NCI-H1436 treated with DMSO at 0.1 percent for 48 hours (cell line): ENCODE data around the gene CSNK1E.
"Not testable (repeated sequence)": the region's sequence is repeated elsewhere in the genome, so short reads cannot be mapped to it uniquely, and the experiment has no call there.

Experiments
- DNase-seq: peaks from one replicate; lab custom pipeline; 2025; lab: John Stamatoyannopoulos, UW

CSNK1E gene

DNA sequence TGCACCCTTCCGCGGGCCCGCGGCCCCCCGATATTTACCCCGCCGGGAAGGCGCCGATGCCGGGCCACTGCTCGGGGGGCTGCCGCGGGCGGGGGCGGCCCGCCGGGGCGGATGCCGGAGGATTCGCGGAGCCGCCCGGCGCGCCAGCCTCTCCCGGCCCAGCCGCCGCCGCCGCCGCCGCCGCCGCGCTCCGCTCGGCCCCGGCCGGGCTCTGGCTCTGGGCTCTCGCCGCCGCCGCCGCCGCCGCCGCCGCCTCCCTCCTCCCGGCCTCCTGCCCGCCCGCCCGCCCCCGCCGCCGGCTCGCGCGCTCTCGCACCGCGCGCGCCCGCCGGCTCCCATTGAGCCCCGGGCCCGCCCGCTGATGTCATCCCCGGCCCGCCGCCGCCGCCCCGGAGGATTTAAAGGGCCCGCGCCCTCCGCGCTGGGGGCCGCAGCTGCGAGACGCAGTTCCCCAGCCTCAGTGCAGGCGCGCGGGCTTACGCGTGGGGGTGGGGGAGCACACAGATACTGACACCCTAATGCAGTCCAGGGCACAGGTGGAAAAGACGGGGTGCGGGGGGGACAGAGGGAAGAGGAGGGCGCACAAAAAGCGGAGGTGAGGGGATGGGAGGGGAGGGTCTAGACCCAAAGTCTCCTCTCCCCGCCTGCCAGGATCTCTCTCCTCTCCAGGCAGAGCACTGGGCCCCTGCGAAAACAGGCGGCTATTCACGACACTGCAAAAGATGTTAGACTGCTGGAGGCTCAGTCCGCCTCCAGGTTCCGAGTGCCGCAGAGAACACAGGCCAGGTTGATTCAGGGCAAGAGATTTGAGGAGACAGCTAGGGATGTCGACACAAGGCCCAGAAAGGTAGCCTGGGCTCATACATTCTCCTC, at the start of gene CSNK1E:
TSS of gene CSNK1E (minus strand) at position 312 of the 873 bp plus-strand sequence. CDS start 3,276 bp downstream, outside the sequence.
- no peak for DNase-seq

DNA sequence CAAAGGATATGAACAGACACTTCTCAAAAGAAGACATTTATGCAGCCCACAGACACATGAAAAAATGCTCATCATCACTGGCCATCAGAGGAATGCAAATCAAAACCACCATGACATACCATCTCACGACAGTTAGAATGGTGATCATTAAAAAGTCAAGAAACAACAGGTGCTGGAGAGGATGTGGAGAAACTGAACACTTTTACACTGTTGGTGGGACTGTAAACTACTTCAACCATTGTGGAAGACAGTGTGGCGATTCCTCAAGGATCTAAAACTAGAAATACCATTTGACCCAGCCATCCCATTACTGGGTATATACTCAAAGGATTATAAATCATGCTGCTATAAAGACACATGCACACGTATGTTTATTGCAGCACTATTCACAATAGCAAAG, 48.6 kb upstream of the CSNK1E start:
- DNase-seq = not testable (repeated sequence)

DNA sequence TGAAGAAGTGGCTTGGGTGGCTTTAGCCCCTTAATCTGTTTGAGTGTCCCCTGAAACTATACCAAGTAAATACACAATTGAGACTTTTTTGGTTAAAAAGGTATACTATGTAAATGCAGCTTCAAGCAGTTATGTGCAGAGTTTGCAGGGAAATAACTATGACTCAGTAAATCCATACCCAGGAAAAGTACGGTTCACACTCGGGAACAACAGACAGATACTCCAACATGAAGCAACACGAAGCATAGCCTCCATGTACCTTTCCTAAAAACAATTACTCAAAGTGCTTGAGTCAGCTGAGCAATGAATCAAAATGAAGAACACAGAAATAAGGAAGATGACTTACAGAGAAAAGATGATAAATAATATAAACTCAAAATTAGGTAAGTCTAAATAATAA, 47.9 kb upstream of the CSNK1E start:
- DNase-seq = not testable (repeated sequence)

DNA sequence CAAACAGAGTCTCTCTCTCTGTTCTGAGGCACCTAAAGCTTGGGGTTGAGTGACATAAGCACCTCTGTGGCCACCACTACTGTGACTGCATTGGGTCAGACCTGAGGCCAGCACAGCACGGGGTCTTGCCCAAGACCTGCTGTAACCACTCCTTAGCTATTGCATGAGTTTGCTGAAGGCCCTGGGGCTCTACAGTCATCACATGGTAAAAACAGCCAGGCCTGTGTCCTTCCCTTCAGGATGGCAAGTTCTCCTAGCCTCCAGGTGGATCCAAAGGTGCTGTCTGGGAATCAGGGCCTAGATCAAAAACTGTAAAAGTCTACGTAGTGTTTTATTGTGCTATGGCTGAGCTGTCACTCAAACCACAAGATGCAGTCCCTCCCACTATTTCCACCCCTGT, 43.3 kb upstream of the CSNK1E start:
- not testable (repeated sequence) for DNase-seq

DNA sequence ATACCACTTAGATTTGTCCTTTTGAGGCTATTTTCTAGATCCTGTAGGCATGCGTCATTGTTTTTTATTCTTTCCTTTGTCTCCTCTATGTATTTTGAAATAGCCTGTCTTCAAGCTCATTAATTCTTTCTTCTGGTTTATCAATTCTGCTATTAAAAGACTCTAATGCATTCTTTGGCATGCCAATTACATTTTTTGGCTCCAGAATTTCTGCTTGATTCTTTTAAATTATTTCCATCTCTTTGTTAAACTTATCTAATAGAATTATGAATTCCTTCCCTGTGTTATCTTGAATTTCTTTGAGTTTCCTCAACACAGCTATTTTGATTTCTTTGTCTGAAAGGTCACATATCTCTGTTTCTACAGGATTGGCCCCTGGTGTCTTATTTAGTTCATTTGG, 42.6 kb upstream of the CSNK1E start:
- DNase-seq = not testable (repeated sequence)

DNA sequence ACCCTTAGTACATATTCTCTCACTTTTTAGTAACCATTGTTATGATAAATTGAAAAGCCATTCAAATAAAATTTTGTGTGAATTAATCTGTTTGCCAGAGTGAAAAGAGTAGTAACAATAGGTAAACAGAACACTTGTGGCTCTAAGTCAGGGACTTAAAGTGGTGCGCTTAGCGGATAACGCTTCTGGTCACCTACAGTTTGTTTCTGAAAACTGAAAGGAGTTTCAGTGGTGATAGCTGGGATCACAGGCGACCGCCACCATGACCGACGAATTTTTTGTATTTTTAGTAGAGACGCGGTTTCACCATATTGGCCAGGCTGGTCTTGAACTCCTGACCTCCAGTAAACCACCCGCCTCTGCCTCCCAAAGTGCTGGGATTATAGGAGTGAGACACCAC, 40.7 kb upstream of the CSNK1E start:
- DNase-seq = not testable (repeated sequence)

DNA sequence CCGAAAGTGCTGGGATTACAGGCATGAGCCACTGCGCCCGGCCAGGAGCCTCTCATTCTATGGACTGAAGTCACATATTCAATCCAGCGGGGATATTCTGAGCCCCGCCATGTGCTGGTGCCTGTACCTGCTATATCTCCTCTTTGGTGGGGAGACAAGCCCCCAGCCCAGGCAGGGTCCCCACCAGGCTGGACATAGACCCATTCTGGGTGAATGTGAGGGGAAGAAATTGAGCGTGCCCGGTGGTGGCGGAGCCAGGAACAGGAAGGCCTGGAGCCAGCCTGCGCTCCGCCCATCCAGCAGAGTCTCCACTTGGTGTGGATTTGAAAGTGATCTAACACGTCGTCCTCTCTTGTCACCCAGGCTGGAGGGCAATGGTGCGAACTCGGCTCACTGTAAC, 38.0 kb upstream of the CSNK1E start:
- no peak for DNase-seq

DNA sequence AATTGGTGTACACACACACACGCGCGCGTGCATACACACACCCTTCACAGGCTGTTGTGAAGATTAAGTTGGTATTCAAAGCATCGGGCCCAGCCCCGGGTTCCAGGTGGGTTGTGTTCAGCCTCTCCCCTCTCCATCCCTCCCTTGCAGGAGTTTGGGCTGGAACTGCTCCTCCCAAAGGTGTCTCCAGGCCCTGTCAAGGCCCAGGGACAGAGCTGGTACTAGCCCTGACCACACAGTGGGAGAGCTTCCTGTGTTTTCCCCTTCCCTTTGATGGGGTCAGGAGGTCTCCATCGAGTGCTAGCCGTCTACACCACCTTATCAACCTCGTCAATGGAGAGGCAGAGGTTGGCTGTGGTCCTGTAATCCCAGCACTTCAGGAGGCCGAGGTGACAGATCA, 36.5 kb upstream of the CSNK1E start:
- DNase-seq = no peak

DNA sequence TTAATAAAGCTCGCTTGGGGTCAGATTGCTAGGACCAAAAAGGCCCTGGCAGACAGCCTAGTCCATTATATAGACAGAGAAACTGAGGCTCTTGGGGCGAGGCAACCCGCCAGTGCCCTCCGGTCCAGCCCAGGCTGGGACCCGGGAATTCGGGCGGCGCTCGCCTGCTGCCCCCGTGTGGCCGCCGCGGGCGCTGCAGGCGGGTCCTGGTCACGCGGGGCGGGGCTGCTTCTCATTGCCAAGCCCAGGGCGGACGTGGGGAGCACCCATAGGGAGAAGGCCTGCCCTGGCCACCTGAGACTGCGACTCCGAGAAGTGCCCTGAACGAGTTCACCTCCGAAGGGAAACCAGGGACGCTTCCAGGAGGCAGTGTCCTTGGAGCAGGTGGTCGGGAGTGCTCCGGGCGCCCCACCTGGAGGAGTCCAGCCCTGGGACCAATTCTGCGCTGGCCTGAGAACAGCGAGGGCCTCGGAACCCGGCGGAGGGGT, 36.0 kb upstream of the CSNK1E start:
- no peak for DNase-seq

DNA sequence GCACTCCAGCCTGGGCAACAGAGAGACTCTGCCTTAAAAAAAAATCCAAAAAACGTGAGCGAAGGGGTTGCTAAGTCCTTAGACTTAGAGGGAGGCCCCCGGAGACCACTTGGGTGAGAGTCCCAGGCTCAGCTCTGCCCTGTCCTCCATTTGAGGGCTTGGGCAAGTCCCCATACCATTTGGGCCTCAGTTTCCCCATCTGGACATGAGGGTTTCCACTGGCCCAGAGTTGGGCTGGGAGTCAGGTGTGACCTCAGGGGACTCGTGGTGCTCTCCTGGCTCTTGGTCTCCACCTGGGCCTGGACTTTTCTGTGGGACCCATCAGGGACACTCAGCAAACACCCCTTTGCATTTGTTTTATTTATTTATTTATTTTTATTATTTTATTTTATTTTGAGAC, 35.2 kb upstream of the CSNK1E start:
- no peak for DNase-seq

DNA sequence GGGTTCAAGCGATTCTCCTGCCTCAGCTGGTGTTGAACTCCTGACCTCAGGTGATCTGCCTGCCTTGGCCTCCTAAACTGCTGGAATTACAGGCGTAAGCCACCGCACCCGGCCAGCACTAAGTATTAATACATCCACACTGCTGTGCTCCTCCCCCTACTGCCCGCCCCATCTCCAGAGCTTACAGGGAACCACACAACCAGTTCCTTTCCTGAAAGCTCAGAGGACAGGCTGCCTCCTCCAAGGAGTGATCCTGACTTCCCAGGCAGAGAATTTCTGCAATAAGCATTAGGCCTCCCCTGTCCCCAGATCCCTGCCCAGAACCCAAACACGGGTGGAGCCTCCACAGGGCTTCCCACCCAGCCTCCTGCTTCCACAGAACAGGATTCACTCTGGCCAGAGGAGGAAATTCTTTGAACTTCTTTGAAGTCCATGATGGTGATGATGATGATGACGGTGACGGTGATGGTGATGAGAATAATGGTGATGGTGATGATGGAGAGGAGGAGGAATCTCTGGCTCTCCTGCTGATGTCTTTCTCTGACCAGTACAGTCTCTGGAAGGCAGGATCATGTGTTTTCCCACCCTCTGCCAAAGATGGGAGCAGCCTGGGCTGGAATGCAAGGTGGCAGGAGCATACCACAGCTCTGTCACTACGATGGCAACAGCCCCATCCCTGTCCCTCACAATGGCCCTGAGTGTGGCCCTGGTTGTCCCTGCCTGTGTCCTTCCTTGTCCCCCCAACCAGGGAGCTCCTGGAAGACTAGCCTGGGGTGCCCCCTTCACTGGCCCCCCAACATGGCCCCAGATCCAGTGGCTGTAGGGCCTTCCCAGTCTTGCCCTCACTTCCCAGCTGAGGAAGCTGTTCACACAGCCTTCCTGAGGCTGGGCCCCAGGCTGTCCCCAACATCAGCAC, 33.5 kb upstream of the CSNK1E start:
- no peak for DNase-seq

DNA sequence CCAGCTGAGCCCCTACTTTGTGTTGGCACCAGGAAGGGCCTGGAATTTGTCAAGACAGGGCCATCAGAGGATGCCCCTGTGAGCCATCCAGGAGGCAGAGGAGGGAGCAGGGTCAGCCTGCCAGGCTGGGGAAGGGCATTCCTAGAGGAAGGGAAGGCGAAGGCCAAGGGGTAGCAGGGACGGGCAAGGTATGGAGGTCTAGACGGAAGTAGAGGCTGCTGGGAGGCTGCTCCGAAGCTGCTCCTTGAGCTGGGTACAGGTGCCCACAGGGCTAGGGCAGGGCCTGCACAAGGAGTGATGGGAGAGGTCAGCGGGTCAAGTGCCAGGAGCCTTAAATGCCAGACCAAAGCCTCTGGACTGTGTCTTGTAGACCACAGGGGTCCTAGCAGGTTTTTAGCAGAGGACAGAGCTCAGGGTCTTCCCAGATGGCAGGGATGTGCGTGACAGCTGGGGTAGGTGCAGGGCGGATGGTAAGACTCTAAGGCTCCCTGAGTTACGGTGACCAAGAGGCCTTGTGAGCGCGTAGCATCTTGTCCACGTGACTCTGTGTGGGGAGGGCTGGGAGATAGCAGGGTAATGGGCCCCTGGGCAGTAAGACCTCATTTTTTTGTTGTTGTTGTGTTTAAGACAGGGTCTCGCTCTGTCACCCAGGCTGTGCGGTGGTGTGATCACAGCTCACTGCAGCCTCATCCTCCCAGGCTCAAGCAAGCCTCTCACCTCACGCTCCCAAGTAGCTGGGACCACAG, 31.7 kb upstream of the CSNK1E start:
- DNase-seq = no peak

DNA sequence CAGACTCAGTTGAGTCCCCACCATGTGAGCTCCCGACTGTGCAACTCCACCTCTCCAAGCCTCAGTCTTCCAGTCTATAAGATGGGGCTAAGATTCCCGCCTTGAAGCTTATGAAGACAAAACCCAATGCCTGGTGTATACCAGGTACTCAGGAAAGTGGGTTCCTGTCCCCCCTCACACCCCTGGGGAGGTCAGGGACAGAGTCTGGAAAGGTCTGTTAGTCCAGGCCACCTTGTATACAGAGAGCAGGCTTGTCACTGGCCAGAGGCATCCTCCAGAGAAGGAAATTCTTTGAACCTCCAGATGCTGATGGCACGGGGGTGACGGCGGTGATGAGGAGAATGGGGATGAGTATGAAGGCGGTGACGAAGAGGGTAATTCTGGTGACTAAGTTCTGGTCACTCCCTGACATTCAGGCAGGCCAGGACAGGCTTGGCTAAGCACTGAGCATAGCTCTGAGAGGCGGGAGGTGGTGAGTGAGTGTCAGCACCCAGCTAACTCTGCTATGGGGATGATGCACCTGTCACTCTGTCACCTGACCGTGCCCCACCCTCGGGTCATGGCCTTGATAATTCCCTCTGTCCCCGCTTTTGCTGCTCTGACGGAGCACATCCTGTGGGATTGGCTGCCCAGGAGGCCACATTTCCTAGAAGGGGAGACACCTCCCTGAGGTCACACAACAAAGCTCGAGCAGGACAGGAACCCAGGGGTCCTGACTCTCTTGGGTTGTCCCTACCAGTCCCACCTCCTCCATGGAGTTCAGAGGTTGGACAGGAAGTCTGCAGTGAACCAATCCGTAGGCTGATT, 30.9 kb upstream of the CSNK1E start:
- no peak for DNase-seq

DNA sequence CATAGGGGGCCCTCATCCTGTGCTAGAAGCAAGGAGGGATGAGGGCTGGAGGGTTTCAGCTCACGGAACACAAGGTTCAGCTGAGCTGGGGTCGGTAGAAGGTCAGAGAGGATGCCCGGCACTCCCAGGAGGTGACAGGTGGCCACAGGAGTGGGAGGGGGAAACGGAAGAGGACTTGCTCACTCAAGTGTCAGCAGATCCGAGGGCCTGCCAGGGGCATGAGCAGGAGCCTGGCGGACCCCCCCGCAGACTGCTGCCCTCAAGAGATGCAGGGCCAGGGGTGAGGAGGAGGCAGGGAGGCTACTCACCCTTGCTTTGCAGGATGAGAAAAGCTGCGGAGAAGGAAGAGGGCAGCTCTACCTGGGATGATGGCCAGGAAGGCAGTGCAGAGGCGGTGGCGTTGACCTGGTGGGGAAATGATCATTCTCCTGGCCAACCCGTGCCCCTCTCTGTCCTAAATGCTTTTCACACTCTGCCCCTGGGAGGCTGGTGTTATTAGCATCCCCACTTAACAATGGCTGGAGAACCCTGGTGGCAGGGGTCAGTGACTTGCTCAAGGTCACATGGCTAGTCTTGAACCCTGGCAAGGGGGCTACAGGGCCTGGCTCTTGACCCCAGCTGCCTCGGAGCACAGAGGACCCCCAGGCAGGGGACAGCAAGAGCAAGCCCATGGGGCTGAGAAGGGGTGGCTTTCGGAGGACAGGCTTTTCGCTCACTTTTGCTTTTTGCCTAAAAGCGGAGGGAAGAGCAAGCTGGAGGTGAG, 30.1 kb upstream of the CSNK1E start:
- DNase-seq = no peak

DNA sequence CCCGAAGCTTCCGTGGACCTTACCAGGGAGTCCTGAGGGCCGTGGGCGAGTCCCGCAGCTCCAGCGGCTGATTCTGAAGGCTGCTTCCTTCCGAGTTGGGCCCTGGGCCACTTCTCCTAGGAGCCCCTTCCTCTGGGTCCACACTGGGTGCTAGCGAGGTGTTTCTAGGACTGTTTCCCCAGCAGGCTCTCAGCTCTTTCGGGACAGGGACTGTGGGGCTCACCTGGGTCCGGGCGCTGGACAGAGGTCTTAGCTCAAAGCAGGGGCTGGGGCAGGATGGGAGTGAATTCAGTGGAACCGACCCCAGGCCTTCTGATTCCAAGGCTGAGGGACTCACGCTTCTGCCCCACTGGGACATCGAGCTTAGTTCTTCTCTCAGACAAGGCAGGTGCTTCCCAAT, 29.3 kb upstream of the CSNK1E start:
- DNase-seq = no peak

DNA sequence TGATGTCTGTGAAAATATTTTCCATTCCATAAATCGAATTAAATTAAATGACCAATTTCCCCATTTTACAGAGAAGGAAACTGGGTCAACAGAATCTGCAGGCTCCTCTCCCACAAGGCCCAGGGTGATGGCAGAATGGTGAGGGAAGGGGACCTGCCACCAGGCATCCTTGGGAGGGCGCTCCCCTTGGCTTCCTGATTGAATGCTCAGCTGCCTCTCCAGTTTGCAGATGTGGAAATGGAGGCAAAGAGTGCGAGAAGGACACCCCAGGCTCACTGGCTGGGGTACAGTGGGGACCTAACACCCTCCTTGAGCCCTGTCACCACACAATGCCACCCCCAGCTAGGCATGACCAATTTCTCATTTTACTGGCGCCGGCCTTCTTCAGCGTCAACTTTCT, 28.5 kb upstream of the CSNK1E start:
- DNase-seq = no peak

DNA sequence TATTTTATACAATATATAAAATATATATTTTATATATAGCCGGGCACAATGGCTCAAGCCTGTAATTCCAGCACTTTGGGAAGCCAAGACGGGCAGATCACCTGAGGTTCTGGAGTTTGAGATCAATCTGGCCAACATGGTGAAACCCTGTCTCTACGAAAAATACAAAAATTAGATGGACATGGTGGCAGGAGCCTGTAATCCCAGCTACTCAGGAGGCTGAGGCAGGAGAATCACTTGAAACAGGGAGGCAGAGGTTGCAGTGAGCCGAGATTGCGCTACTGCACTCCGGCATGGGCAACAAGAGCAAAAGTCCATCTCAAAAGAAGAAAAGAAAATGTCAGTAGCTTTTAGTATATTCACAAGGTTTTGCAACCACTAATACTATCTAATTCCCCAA, 22.7 kb upstream of the CSNK1E start:
- DNase-seq = not testable (repeated sequence)

DNA sequence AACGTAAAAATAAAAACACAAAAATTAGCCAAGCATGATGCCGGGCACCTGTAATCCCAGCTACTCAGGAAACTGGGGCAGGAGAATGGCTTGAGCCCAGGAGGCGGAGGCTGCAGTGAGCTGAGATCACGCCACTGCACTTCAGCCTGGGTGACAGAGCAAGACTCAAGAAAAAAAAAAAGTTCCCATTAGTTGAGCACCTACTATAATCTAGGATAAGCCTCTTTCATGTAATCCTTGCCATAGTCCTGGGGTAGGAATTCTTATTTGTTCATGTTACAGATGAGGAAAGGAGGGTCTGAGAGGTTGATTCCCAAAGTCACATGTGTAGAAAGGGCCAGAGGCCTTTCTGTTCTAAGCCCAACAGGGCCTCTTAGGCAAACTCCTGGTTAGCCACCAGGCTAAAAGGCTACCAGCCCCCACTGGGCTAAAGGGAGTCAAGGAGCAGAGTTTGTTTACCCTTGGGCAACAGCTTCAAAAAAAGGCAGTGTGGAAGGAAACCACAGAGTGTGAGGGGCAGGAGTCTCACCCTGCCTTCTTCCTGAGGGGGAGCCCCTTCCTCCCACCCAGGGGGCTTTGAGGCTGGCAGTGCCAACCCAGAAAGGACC, 21.6 kb upstream of the CSNK1E start:
- no peak for DNase-seq

DNA sequence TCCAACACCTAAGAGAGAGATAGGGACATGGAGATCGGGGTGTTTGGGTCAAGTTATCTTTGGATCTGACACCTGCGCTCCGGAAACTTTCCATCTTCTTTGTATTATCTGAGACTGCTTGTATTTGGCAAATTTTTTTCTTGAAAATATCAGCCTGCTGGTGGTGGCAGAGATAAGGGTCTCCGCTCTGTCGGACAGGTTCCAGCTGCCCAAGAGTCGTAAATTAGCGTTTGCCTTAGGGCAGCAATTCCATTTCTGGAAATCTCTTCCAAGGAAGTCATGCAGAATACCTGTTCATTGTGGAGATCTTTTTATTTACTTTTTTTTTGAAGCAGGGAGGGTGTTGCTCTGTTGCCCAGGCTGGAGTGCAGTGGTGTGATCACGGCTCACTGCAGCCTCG, 19.5 kb upstream of the CSNK1E start:
- DNase-seq = no peak

DNA sequence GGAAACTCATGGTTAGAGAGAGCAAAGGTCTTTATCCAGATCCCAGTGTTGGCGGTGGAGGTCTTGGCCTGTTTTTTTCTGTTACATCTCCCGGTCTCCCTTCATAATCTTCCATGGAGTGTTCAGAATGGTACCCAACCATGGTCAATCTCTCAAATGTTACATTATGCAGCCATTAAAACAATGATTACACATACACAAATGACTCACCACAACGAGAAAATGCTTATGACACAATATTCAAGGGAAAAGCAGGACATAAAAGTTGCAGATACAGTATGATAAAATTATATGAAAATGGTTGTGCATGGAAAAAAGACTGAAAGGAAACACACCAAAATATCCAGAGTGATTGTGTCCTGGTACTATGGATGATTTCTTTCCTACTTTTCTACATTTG, 17.8 kb upstream of the CSNK1E start:
- no peak for DNase-seq
